Measurements from ENCODE around the gene TMEM236.

DNA sequence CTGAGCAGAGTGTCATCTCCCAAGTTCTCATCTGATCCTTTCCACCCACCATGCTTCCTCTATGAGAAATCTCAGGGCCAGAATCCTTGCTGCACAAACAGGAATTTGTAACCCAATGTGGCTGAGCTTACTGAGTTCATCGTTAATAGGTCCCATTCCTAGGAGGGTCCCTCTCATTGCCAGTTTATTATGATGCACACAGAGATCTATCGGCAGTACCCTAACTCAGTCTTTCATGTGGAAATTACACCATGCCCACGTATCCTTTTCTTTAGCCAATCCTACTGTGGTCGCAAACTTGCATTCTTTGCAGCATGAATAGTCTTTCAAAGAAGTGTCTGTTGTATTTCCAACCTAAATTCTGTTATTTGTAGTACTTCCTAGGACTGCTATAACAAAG is 12.1 kb downstream of the TMEM236 start:
- TF ChIP-seq, protein P1, sequence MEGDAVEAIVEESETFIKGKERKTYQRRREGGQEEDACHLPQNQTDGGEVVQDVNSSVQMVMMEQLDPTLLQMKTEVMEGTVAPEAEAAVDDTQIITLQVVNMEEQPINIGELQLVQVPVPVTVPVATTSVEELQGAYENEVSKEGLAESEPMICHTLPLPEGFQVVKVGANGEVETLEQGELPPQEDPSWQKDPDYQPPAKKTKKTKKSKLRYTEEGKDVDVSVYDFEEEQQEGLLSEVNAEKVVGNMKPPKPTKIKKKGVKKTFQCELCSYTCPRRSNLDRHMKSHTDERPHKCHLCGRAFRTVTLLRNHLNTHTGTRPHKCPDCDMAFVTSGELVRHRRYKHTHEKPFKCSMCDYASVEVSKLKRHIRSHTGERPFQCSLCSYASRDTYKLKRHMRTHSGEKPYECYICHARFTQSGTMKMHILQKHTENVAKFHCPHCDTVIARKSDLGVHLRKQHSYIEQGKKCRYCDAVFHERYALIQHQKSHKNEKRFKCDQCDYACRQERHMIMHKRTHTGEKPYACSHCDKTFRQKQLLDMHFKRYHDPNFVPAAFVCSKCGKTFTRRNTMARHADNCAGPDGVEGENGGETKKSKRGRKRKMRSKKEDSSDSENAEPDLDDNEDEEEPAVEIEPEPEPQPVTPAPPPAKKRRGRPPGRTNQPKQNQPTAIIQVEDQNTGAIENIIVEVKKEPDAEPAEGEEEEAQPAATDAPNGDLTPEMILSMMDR (IDR thresholded peaks at IDR 0.05): no peak
- TF ChIP-seq POLR2A (IDR thresholded peaks at IDR 0.05): no peak

All from uterus (tissue), 2 donors.